Stimulated activated CD8-positive, alpha-beta memory T cell treated with anti-CD3 and anti-CD28 coated beads, Interleukin-4, amount 100 ng/mL, for 48 hours (primary cell): ENCODE measurements around the gene RANBP10.

Experiments
- DNase-seq: peaks from one replicate; pipeline ENCODE4 v3.0.0-alpha.2; 2020

Gene RANBP10

DNA sequence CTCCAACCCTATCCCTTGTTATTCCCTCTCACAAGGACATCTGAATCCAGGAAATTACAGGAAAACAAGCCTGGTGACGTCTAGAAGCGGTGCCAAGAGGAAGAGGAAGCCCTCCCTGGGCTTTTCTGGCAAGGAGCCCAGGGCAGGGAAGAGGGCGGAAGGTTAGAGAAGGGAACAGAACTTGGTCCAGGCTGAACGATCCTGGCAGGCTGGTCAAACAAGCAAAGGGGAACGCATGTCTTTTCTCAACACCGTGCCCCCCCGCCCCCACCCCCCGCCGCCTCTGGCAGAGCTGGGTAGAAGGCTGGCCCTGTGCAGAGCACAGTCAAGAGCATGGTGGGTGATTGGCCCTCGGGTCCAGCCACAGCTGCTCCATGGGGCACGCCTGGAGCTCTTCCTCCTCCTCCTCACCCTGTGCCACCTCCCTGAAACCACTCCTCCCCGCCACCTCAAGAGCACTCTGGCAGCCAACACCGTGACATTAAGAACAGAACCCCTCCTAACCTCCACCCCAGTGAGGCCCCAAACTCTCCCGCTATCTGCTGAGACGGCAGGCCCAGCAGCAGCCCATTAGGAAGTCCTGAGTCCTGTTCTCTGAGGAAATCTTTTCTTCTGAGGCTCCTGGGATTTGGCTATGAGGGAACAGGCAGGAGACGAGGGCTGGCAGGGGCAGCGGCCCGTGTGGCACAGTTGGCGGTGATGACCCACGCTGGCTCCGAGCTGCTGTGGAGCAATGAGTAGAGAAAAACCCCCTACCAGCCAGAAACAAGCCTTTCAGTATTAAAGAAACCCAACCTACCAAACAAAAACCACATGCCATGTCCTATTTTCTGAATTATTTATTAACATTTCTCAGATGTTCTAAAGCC, 132.4 kb downstream of the RANBP10 start:
- DNase-seq = no peak
